Endothelial cell of umbilical vein (primary cell): ENCODE data around the gene LMBRD1. TPM values are rescaled to one million over a fixed set of nuclear protein-coding genes. Genes with fewer than 3 reads are reported as not detected.

Experiments used
- BruUV-seq: library from RNA; stranded (reverse); fragments of 400-500 nt; replicated peaks from 2 replicates; lab custom pipeline; 2021; lab: Mats Ljungman, UMichigan
- CTCF ChIA-PET: fragments of 300-600, 350-600 bp; sonication (Branson Sonifier 250); formaldehyde crosslinking; loops from one replicate; lab custom pipeline; 2021; ENCODE audit warnings: antibody characterized with exemption, inconsistent platforms; lab: Charles Lee
- POLR2A ChIA-PET: fragments of 300-600, 350-600 bp; sonication (Branson Sonifier 250); formaldehyde crosslinking; loops from one replicate; lab custom pipeline; 2021; ENCODE audit warnings: antibody characterized with exemption, inconsistent platforms; lab: Charles Lee
- DNase-seq: peaks from one replicate; pipeline ENCODE4 v3.0.0-alpha.2; 2011; ENCODE audit warnings: low read depth, low spot score
- FAIRE-seq: peaks from 2 replicates; lab custom pipeline; 2011; peaks lifted over from hg19 to GRCh38; lab: Jason Lieb, UNC
- H2AFZ ChIP-seq: 2 replicates; pipeline ENCODE4 v1.6.0; 2012; ENCODE audit warnings: low read depth, low read length, control low read depth, inconsistent platforms
- H3K27ac ChIP-seq: 2 replicates; pipeline ENCODE4 v1.5.1; 2011; ENCODE audit warnings: low read depth, mild to moderate bottlenecking, control low read depth, low read length, moderate library complexity; ENCODE audit not compliant: insufficient read depth
- H3K27me3 ChIP-seq, 2 experiments: 2 replicates each; pipeline versions ENCODE4 v1.6.0 to v1.6.1; 2011; ENCODE audit warnings: low read length in 2 of 2, mixed read lengths in 1 of 2; ENCODE audit not compliant: control insufficient read depth in 2 of 2, insufficient read depth in 2 of 2
- H3K36me3 ChIP-seq, 2 experiments: 2 replicates in 1 of 2; 3 replicates in 1 of 2; pipeline ENCODE4 v1.5.1; 2011; ENCODE audit warnings: low read length in 2 of 2, mild to moderate bottlenecking in 1 of 2, moderate library complexity in 1 of 2; ENCODE audit not compliant: control insufficient read depth in 2 of 2, insufficient read depth in 2 of 2; ENCODE audit errors: extremely low read depth in 1 of 2
- H3K4me1 ChIP-seq: 3 replicates; pipeline ENCODE4 v1.5.1; 2011; ENCODE audit warnings: mild to moderate bottlenecking, low read length; ENCODE audit not compliant: control insufficient read depth, insufficient read depth; ENCODE audit errors: extremely low read depth
- H3K4me2 ChIP-seq: 2 replicates; pipeline ENCODE4 v1.6.1; 2011; ENCODE audit warnings: low read length, control low read depth, mixed read lengths; ENCODE audit not compliant: insufficient read depth
- H3K4me3 ChIP-seq, 3 experiments: fragments of 200-600 bp in 1 of 3; sonication (generic), shearing (Covaris generic) in 1 of 3; replicated peaks in 1 of 3; 2 replicates each; pipeline ENCODE4 v1.5.1; 2011 to 2016; ENCODE audit warnings: control low read depth in 3 of 3, low read length in 3 of 3, mild to moderate bottlenecking in 2 of 3, inconsistent platforms in 1 of 3, low read depth in 1 of 3, moderate library complexity in 1 of 3; ENCODE audit not compliant: insufficient read depth in 1 of 3
- H3K79me2 ChIP-seq: 2 replicates; pipeline ENCODE4 v1.6.0; 2012; ENCODE audit warnings: low read length, inconsistent platforms; ENCODE audit not compliant: control insufficient read depth, insufficient read depth
- H3K9ac ChIP-seq: replicated peaks from 2 replicates; pipeline ENCODE3; 2011; ENCODE audit warnings: low read length, control low read depth; ENCODE audit not compliant: insufficient read depth; ENCODE audit errors: extremely low read depth
- H3K9me1 ChIP-seq: replicated peaks from 3 replicates; pipeline ENCODE4 v1.6.0; 2011; ENCODE audit warnings: mild to moderate bottlenecking, low read length; ENCODE audit not compliant: control insufficient read depth, insufficient read depth; ENCODE audit errors: extremely low read depth
- H3K9me3 ChIP-seq: replicated peaks from 2 replicates; pipeline ENCODE4 v1.5.1; 2012; ENCODE audit warnings: low read length, inconsistent platforms; ENCODE audit not compliant: control insufficient read depth, insufficient read depth
- H4K20me1 ChIP-seq: replicated peaks from 2 replicates; pipeline ENCODE3; 2011; ENCODE audit warnings: mild to moderate bottlenecking, low read length; ENCODE audit not compliant: control insufficient read depth, insufficient read depth; ENCODE audit errors: extremely low read depth
- EZH2 ChIP-seq: IDR thresholded peaks from 2 replicates; pipeline ENCODE4 v1.6.1; 2012; ENCODE audit warnings: borderline replicate concordance, low read depth, mild to moderate bottlenecking, moderate library complexity, low read length, inconsistent platforms; ENCODE audit not compliant: severe bottlenecking
- FOS ChIP-seq: IDR thresholded peaks from 2 replicates; pipeline ENCODE4 v1.6.1; 2011; ENCODE audit warnings: mild to moderate bottlenecking, low read length, moderate library complexity, borderline replicate concordance; ENCODE audit not compliant: insufficient read depth
- GATA2 ChIP-seq: IDR thresholded peaks from 2 replicates; pipeline ENCODE4 v1.7.0; 2011; ENCODE audit warnings: low read depth, mild to moderate bottlenecking, moderate library complexity, mixed read lengths, low read length; ENCODE audit not compliant: insufficient read length, insufficient read depth
- JUN ChIP-seq: IDR thresholded peaks from 2 replicates; pipeline ENCODE4 v1.6.1; 2011; ENCODE audit warnings: borderline replicate concordance, low read depth; ENCODE audit not compliant: insufficient read length, insufficient read depth
- MAX ChIP-seq: IDR thresholded peaks from 2 replicates; pipeline ENCODE4 v1.6.1; 2011; ENCODE audit not compliant: insufficient read depth, insufficient read length
- MYC ChIP-seq: IDR thresholded peaks from one replicate; pipeline ENCODE4 v1.6.1; 2011; ENCODE audit warnings: mild to moderate bottlenecking, low read depth, low read length
- POLR2A ChIP-seq: IDR thresholded peaks from 2 replicates; pipeline ENCODE4 v1.6.1; 2012; ENCODE audit warnings: low read depth, mild to moderate bottlenecking, control low read depth, low read length
- POLR2AphosphoS5 ChIP-seq: IDR thresholded peaks from 2 replicates; pipeline ENCODE4 v1.6.1; 2012; ENCODE audit warnings: low read depth, mild to moderate bottlenecking, control low read depth, low read length, moderate library complexity; ENCODE audit not compliant: insufficient read depth
- dilution Hi-C: fragments of 300-500 bp; cut with MboI; formaldehyde crosslinking; loops from one replicate; pipeline ENCODE4 v1.15.0; 2019; ENCODE audit warnings: low sequenced_read_pairs; ENCODE audit not compliant: extremely low pct_ligation_motif_present
- intact Hi-C: fragments of 100-400 bp; cut with micrococcal nuclease; formaldehyde crosslinking; loops from one replicate; pipeline ENCODE4 v1.10.0; 2022
- polyA plus RNA-seq, 4 experiments: library from polyadenylated mRNA; depleted of rRNA in 3 of 4; stranded (reverse) in 3 of 4; unstranded in 1 of 4; fragments of >200 nt; gene quantifications; 2 replicates each; pipeline versions ENCODE4 v1.2.1 to v1.2.3, GENCODE V29; 2011 to 2012; ENCODE audit warnings: missing spikeins in 1 of 4
- total RNA-seq: library from RNA; stranded (reverse); gene quantifications from 2 replicates; pipeline ENCODE4 v1.2.3, GENCODE V29; 2021
- TF ChIP-seq, protein P1 (sequence below), 2 donors: IDR thresholded peaks; 1 replicate in 1 of 2; 2 replicates in 1 of 2; pipeline ENCODE4 v1.5.1; 2011; ENCODE audit warnings: low read length in 2 of 2, mild to moderate bottlenecking in 2 of 2, moderate library complexity in 2 of 2, control low read depth in 1 of 2, inconsistent platforms in 1 of 2, low read depth in 1 of 2; ENCODE audit not compliant: insufficient read depth in 1 of 2; ENCODE audit errors: extremely low read depth in 1 of 2

Gene LMBRD1
- total and polyA plus RNA-seq, 2 donors (not counting 3 experiments of a cell fraction or from before 2014, with no cell fraction given), result 9.8 to 14.6 TPM

DNA sequence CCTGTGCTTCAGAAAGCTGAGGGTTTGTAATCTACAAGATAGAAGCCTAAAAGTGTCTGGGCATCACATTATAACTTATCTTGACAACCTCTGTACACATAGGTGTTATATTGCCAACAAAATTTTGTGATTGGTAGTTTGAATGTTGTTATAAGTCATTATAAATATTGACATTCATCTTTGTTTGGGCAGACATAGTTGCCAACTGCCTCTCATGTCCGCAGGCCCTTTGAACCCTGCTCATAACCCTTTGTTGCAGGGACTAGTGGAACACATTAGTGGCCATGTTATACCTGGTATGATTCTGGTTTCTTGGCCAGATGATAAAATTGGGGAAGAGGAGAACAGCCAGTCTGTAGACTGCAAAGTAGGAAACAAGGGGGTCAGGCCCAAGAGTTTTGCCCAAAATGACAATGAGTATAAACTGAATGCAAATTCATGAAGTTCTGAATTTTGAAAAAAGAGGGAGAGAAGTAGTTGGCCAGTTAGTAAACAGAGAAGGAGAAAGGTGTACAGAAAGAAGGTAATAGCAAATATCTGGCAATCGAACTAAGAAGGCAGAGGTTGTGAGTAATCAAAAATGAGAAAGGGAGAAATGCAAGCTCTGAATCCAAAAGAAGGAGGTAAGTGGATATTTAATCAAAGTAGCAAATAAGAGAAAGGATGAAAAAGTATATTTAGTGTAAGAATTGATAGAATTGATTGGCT lies 21.6 kb upstream of the LMBRD1 start:
- no peaks in the 10 kb centered on the region for H3K4me1 ChIP-seq
- no peak for DNase-seq
- no peak overlapping the region for H3K27ac ChIP-seq
- no peak overlapping the region for H3K9ac ChIP-seq
- FAIRE-seq, result no peak
- no TSS peak for BruUV-seq
- no peak overlapping the region for H2AFZ ChIP-seq
- intact Hi-C loops (no loop called here), dilution Hi-C loops (no loop called here)
- H3K4me2 ChIP-seq, result no peak overlapping the region
- H3K9me3 ChIP-seq, result no peaks in the 10 kb centered on the region
- H3K36me3 ChIP-seq, result no peaks in the 10 kb centered on the region
- POLR2A ChIA-PET, result no interaction called here
- no peak overlapping the region for H3K4me3 ChIP-seq
- CTCF ChIA-PET, result no interaction called here
- no peaks in the 10 kb centered on the region for H3K9me1 ChIP-seq
- no peaks in the 10 kb centered on the region for H3K27me3 ChIP-seq
- H4K20me1 ChIP-seq, result no peaks in the 10 kb centered on the region
- TF ChIP-seq JUN (no peak), FOS (no peak), EZH2 (no peak), GATA2 (no peak), MYC (no peak), MAX (no peak), POLR2A (no peak), POLR2AphosphoS5 (no peak)
- TF ChIP-seq, protein P1, sequence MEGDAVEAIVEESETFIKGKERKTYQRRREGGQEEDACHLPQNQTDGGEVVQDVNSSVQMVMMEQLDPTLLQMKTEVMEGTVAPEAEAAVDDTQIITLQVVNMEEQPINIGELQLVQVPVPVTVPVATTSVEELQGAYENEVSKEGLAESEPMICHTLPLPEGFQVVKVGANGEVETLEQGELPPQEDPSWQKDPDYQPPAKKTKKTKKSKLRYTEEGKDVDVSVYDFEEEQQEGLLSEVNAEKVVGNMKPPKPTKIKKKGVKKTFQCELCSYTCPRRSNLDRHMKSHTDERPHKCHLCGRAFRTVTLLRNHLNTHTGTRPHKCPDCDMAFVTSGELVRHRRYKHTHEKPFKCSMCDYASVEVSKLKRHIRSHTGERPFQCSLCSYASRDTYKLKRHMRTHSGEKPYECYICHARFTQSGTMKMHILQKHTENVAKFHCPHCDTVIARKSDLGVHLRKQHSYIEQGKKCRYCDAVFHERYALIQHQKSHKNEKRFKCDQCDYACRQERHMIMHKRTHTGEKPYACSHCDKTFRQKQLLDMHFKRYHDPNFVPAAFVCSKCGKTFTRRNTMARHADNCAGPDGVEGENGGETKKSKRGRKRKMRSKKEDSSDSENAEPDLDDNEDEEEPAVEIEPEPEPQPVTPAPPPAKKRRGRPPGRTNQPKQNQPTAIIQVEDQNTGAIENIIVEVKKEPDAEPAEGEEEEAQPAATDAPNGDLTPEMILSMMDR (IDR thresholded peaks at IDR 0.05; ENCODE audit: extremely low read depth in 1 of 2, insufficient read depth in 1 of 2, low read depth in 1 of 2, low read length in 2 of 2), result no peak
- no peaks in the 10 kb centered on the region for H3K79me2 ChIP-seq
